GM12864 (cell line): Measurements from ENCODE around the gene WTAP.

ENCODE experiments used
- DNase-seq: peaks from one replicate; pipeline ENCODE4 v3.0.0-alpha.2; 2011; ENCODE audit warnings: low read depth
- H3K4me3 ChIP-seq: 2 replicates; pipeline ENCODE4 v1.5.1; 2011; ENCODE audit warnings: mild to moderate bottlenecking, low read depth, low read length, control low read depth
- CTCF ChIP-seq: IDR thresholded peaks from 2 replicates; pipeline ENCODE4 v1.5.1; 2011; ENCODE audit warnings: low read depth, mild to moderate bottlenecking, moderate library complexity, low read length, control low read depth, inconsistent platforms; ENCODE audit errors: missing control alignments

WTAP gene

GRCh38 chr6:159682295-159682694 lies 45.0 kb upstream of the WTAP start:
- no peak for TF ChIP-seq CTCF
- DNase-seq: no peak
- no peak overlapping the region for H3K4me3 ChIP-seq

GRCh38 chr6:159682810-159683209 lies 44.5 kb upstream of the WTAP start:
- DNase-seq: no peak
- no peak overlapping the region for H3K4me3 ChIP-seq
- TF ChIP-seq CTCF: no peak

GRCh38 chr6:159684013-159684304 lies 43.3 kb upstream of the WTAP start:
- no peak for DNase-seq
- TF ChIP-seq CTCF: no peak
- H3K4me3 ChIP-seq: no peak overlapping the region

DNA sequence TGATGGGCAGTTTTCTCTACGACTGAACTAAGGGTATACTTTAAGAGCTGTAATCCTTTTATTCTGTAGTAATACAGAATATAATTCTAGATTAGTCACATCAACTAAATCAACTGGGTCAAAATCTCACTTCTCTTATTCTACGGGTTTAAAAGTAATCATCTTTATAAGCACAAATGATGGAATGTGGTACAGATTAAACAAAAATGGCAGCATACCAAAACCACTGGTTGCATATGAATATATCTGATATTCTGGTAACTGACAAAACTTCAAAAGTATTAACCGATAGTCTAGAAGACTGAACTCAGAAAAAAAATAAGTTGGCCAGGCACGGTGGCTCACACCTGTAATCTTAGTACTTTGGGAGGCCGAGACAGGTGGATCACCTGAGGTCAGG lies 41.3 kb upstream of the WTAP start:
- no peak overlapping the region for H3K4me3 ChIP-seq
- TF ChIP-seq CTCF: no peak
- no peak for DNase-seq

GRCh38 chr6:159686703-159687102 lies 40.6 kb upstream of the WTAP start:
- H3K4me3 ChIP-seq: no peak overlapping the region
- DNase-seq: no peak
- no peak for TF ChIP-seq CTCF

- DNase-seq: no peak
- H3K4me3 ChIP-seq: no peak overlapping the region
- no peak for TF ChIP-seq CTCF
These were observed 40.0 kb upstream of the WTAP start for GRCh38 chr6:159687341-159687740.

GRCh38 chr6:159688266-159688905 lies 38.9 kb upstream of the WTAP start:
- DNase-seq: no peak
- H3K4me3 ChIP-seq: no peak overlapping the region
- no peak for TF ChIP-seq CTCF
